Activated CD4-positive, alpha-beta memory T cell treated with anti-CD3 and anti-CD28 coated beads for 36 hours (primary cell): ENCODE data around the gene FFAR1. TPM values are rescaled to one million over a fixed set of nuclear protein-coding genes. Genes with fewer than 3 reads are reported as not detected.

Source experiments
- CTCF ChIA-PET: fragments of 350-600 bp; sonication (Branson Sonifier 250); formaldehyde crosslinking; loops from one replicate; lab custom pipeline; 2021; ENCODE audit warnings: antibody characterized with exemption, inconsistent platforms; lab: Charles Lee
- POLR2A ChIA-PET: fragments of 350-600 bp; sonication (Branson Sonifier 250); formaldehyde crosslinking; loops from one replicate; lab custom pipeline; 2021; ENCODE audit warnings: antibody characterized with exemption; lab: Charles Lee
- DNase-seq: peaks from one replicate; pipeline ENCODE4 v3.0.0-alpha.2; 2020
- H3K27ac Mint-ChIP-seq: one replicate; pipeline ENCODE4 v1.8.0; 2021; ENCODE audit warnings: mixed read lengths
- H3K27me3 Mint-ChIP-seq: one replicate; pipeline ENCODE4 v1.8.0; 2021; ENCODE audit warnings: mixed read lengths
- H3K36me3 Mint-ChIP-seq: one replicate; pipeline ENCODE4 v1.8.0; 2021; ENCODE audit warnings: mixed read lengths
- H3K4me1 Mint-ChIP-seq: one replicate; pipeline ENCODE4 v1.8.0; 2021; ENCODE audit warnings: low read depth, mixed read lengths
- H3K4me3 Mint-ChIP-seq: one replicate; pipeline ENCODE4 v1.8.0; 2021; ENCODE audit warnings: mild to moderate bottlenecking, mixed read lengths
- H3K9me3 Mint-ChIP-seq: one replicate; pipeline ENCODE4 v1.8.0; 2021; ENCODE audit warnings: mixed read lengths
- intact Hi-C: fragments of 100-400 bp; cut with micrococcal nuclease; formaldehyde crosslinking; loops from one replicate; pipeline ENCODE4 v1.15.1; 2023
- total RNA-seq, 2 experiments: library from RNA; stranded (reverse); gene quantifications; one replicate each; pipeline ENCODE4 v1.2.3, GENCODE V29; 2021

Gene FFAR1
- total RNA-seq, 2 experiments from 2014 or later = 0.12 TPM; not detected in 1

DNA sequence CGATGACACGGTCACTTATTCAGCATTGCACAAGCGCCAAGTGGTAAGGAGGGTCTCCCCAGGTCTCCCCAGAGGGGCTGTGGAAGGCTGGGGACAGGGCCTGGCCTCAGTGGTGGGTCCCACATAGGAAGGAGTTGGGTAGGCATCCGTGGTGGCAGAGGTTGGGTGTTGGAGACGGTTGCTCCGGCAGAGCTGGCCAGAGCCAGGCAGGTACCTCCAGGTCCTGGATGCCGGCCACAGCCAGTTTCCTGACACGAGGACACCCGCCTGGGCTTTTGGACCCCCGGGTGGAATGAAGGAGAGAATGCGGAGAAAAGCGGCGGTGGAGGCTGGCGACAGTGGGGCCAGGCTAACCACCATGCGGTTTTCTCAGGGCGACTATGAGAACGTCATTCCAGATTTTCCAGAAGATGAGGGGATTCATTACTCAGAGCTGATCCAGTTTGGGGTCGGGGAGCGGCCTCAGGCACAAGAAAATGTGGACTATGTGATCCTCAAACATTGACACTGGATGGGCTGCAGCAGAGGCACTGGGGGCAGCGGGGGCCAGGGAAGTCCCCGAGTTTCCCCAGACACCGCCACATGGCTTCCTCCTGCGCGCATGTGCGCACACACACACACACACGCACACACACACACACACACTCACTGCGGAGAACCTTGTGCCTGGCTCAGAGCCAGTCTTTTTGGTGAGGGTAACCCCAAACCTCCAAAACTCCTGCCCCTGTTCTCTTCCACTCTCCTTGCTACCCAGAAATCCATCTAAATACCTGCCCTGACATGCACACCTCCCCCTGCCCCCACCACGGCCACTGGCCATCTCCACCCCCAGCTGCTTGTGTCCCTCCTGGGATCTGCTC lies 1.3 kb upstream of the FFAR1 start:
- Mint-ChIP-seq H3K27ac (peak overlapping the region; percentile 96), H3K36me3 (no peaks in the 10 kb centered on the region), H3K4me1 (peaks cover 41% of the 10 kb centered on the region), H3K4me3 (peak overlapping the region; percentile 63), H3K9me3 (no peaks in the 10 kb centered on the region), H3K27me3 (peaks cover 4% of the 10 kb centered on the region)
- DNase-seq = peak; percentile 84
- intact Hi-C loops = loop anchor here (1.0 to 5.0 kb wide), 5 partner anchors 59 to 371 kb away; partner anchors contain the start of gene TMEM147
- POLR2A ChIA-PET = interaction anchor here (0.7 to 1.5 kb wide), 4 partner anchors 12 to 149 kb away, joined by 3 to 4 read pairs (median 3); partner anchors contain the start of gene FFAR3
- CTCF ChIA-PET = interaction anchor here (0.7 to 5.6 kb wide), 6 partner anchors 13 to 210 kb away, joined by 3 to 48 read pairs (median 4); no protein-coding TSS in a partner anchor

GRCh38 chr19:35347930-35348298 lies 212 bp downstream of the FFAR1 start:
- Mint-ChIP-seq H3K4me3 (peak overlapping the region; percentile 63), H3K4me1 (peaks cover 45% of the 10 kb centered on the region), H3K27ac (peak overlapping the region; percentile 96), H3K36me3 (no peaks in the 10 kb centered on the region), H3K27me3 (peaks cover 6% of the 10 kb centered on the region), H3K9me3 (no peaks in the 10 kb centered on the region)
- POLR2A ChIA-PET = interaction anchor here (0.8 to 1.5 kb wide), 4 partner anchors 15 to 114 kb away, joined by 3 to 4 read pairs (median 3); no protein-coding TSS in a partner anchor
- intact Hi-C loops = loop anchor here (1.0 to 5.0 kb wide), 5 partner anchors 57 to 369 kb away; partner anchors contain the start of gene TMEM147
- CTCF ChIA-PET = interaction anchor here (0.6 to 5.6 kb wide), 7 partner anchors 9 to 163 kb away, joined by 3 to 48 read pairs (median 4); partner anchors contain the start of gene FFAR3
- no peak for DNase-seq

DNA sequence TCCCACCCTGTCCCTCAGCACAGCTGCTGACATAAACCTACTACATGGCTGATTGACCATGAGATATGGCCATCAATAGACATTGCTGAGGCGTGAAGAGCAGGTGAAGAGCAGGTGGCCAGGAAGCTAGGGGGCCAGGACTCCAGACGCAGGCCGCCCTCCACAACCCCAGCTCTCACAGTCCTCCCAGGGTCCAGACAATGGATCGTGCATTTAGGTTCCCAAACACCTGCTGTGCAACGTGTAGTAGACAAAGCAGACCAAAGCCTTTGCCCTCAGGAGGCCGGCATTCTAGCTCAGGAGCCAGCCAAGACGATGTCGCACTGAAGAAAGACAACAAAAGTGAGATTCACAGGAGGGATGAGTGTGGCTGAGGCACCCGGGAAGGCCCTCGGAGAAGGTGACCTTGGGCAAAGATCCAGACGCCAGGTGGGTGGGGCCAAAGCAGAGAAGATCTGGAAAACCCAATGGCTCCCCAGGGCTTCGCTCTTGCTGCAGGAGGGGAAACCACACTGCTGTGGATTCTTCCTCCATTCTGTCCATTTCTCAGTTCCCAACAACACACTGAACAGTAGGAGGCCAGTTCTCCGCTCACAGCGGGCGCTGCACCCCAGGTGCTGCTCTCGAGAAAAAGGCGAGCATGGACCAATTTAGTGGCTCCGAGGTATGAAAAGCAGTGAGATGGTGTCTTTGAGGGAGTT lies 1.4 kb downstream of the FFAR1 start:
- H3K27ac Mint-ChIP-seq = peak overlapping the region; percentile 28
- intact Hi-C loops = loop anchor here (5.0 kb wide), 1 partner anchor 198 kb away; the partner anchor contains the start of gene TMEM147
- H3K9me3 Mint-ChIP-seq = no peaks in the 10 kb centered on the region
- H3K4me1 Mint-ChIP-seq = peaks cover 48% of the 10 kb centered on the region
- H3K4me3 Mint-ChIP-seq = no peak overlapping the region
- peak; percentile 7 for DNase-seq
- CTCF ChIA-PET = interaction anchor here (1.7 to 5.6 kb wide), 3 partner anchors 114 to 162 kb away, joined by 5 to 48 read pairs (median 6); no protein-coding TSS in a partner anchor
- peaks cover 7% of the 10 kb centered on the region for H3K27me3 Mint-ChIP-seq
- POLR2A ChIA-PET = no interaction called here
- no peaks in the 10 kb centered on the region for H3K36me3 Mint-ChIP-seq

DNA sequence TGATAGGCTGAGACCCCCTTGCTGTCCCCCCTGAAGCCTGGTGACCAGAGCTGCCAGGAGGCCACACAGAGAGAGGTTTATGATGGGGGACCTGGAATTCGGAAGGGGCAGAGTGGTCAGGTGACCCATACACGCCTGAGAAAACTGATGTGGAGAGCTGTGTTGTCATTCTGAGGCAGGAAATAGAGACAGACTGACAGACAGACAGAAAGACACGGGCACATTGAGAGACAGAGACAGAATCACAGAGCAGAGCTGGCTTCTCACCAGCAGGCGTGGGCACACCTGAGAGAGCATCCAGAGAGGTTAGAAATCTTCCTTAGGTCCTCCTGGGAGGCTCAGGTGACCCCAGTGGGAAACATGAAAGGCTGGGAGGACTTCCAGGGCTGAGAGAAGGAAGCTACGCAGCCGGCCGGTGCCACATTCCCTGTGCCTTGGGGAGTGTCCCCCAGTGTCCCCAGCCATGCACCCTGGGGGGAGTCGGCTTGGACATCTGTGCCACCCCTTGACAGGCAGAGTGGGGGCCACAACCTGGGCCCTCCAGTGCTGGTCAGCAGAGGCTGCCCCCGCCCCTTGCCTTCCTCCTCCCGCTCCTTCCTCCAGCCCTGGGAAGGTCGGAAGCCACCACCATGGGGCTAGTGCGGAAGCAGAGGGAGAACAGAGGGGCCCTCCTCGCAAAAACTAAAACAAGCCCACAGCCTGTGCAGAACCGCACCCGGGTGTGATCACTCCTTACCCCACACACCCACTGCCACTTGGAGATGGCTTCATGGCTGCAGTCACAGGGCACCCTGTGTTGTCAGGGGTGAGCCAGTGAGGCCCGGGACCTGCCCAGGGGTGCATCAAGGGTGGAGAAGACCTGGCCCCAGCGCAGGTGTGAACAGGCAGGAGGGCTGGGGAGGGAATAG lies 2.2 kb downstream of the FFAR1 start:
- Mint-ChIP-seq H3K4me3 (no peak overlapping the region), H3K9me3 (no peaks in the 10 kb centered on the region), H3K27ac (no peak overlapping the region), H3K27me3 (peaks cover 7% of the 10 kb centered on the region), H3K36me3 (no peaks in the 10 kb centered on the region), H3K4me1 (peaks cover 48% of the 10 kb centered on the region)
- DNase-seq = peak; percentile 6
- ChIA-PET CTCF (interaction anchor here (5.6 kb wide), 1 partner anchor 146 kb away, joined by 48 read pairs; no protein-coding TSS in a partner anchor), POLR2A (interaction anchor here (0.7 kb wide), 1 partner anchor 69 kb away, joined by 3 read pairs; no protein-coding TSS in a partner anchor)
- intact Hi-C loops = loop anchor here (5.0 kb wide), 1 partner anchor 197 kb away; the partner anchor contains the start of gene TMEM147

DNA sequence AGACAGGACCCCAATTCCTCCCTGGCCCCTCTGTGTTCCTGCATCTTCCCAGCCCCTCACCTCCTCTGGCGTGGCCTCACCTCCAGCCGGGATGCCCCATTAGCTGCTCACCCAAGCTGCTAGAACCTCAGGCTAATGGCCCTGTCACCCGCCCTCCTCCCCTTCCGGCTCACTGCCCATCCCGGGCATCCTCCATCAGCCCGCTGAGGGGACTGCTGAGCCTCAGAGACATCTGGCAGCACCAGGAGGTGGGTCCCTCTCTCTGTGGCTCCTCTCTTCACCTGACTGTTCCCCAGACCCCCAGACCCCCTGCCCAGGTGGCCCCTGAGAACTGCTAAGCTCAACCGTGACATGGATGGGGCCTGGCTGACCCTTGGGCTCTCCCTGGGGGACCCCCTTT lies 2.9 kb downstream of the FFAR1 start:
- no peak overlapping the region for H3K4me3 Mint-ChIP-seq
- ChIA-PET CTCF (interaction anchor here (0.8 to 5.6 kb wide), 2 partner anchors 119 to 145 kb away, joined by 3 to 48 read pairs; no protein-coding TSS in a partner anchor), POLR2A (interaction anchor here (0.6 kb wide), 1 partner anchor 110 kb away, joined by 3 read pairs; no protein-coding TSS in a partner anchor)
- H3K9me3 Mint-ChIP-seq = no peaks in the 10 kb centered on the region
- H3K27me3 Mint-ChIP-seq = peaks cover 7% of the 10 kb centered on the region
- peak; percentile 8 for DNase-seq
- peaks cover 47% of the 10 kb centered on the region for H3K4me1 Mint-ChIP-seq
- intact Hi-C loops = no loop called here
- no peak overlapping the region for H3K27ac Mint-ChIP-seq
- H3K36me3 Mint-ChIP-seq = no peaks in the 10 kb centered on the region

- Mint-ChIP-seq H3K4me3 (no peak overlapping the region), H3K9me3 (no peaks in the 10 kb centered on the region), H3K4me1 (peaks cover 37% of the 10 kb centered on the region), H3K36me3 (no peaks in the 10 kb centered on the region), H3K27ac (no peak overlapping the region), H3K27me3 (peaks cover 7% of the 10 kb centered on the region)
- intact Hi-C loops = loop anchor here (1.0 kb wide), 1 partner anchor 117 kb away; no protein-coding TSS in a partner anchor
- DNase-seq = peak; percentile 5
- ChIA-PET POLR2A (no interaction called here), CTCF (interaction anchor here (0.8 to 5.6 kb wide), 5 partner anchors 117 to 178 kb away, joined by 3 to 101 read pairs (median 48); no protein-coding TSS in a partner anchor)
These were observed 3.9 kb downstream of the FFAR1 start for GRCh38 chr19:35351411-35352176.

- DNase-seq = peak; percentile 8
- H3K27me3 Mint-ChIP-seq = peaks cover 7% of the 10 kb centered on the region
- ChIA-PET POLR2A (interaction anchor here (1.1 kb wide), 1 partner anchor 143 kb away, joined by 4 read pairs; no protein-coding TSS in a partner anchor), CTCF (interaction anchor here (1.0 to 4.5 kb wide), 14 partner anchors 19 to 210 kb away, joined by 3 to 101 read pairs (median 7); partner anchors contain the start of gene FFAR2)
- intact Hi-C loops = loop anchor here (1.0 kb wide), 1 partner anchor 116 kb away; no protein-coding TSS in a partner anchor
- H3K4me1 Mint-ChIP-seq = peaks cover 32% of the 10 kb centered on the region
- no peak overlapping the region for H3K27ac Mint-ChIP-seq
- no peaks in the 10 kb centered on the region for H3K9me3 Mint-ChIP-seq
- H3K36me3 Mint-ChIP-seq = no peaks in the 10 kb centered on the region
- no peak overlapping the region for H3K4me3 Mint-ChIP-seq
These were observed 4.4 kb downstream of the FFAR1 start for GRCh38 chr19:35352177-35352447.

DNA sequence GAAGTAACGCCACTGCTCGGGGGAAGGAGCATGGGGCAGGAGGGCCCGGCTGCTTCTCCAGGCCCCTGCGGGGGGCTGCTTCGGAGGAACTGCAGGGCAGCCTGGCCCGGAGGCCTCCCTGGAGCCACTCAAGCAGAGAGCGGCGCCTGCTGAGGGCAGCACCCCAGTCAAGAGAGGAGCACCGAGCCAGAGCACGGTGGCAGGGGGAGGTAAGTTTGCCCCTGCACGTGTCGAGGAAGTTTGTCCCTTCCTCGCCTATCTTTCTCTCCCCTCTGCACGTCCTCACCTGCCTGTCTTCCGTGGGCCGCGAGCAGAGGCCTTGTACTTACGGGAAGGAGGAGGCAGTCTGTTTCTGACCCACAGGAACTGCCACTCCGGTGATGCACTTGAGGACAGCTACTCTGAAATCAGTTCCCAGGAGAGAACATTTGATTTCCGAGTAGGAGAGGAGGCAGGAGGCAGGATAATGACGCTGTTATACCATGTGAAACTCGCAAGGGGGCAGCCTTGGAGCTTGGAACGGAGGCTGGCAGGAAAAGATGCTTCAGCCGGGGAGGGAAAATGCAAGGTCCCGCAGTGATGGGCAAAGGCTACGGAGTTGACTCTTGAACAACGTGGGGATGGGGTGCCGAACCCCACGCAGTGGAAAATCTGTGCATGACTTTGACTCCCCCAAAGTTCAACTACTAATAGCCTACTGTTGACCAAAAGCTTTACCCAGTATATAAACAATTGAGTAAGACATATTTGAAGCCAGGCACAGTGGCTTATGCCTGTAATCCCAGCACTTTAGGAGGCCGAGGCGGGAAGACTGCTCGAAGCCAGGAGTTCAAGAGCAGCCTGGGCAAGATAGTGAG lies 5.0 kb downstream of the FFAR1 start:
- intact Hi-C loops = loop anchor here (1.0 kb wide), 2 partner anchors 116 to 143 kb away; no protein-coding TSS in a partner anchor
- ChIA-PET POLR2A (interaction anchor here (0.9 to 1.2 kb wide), 3 partner anchors 115 to 143 kb away, joined by 3 to 4 read pairs (median 4); no protein-coding TSS in a partner anchor), CTCF (interaction anchor here (0.6 to 4.5 kb wide), 31 partner anchors 9 to 1002 kb away, joined by 3 to 101 read pairs (median 4); partner anchors contain the start of gene FFAR2)
- no peaks in the 10 kb centered on the region for H3K9me3 Mint-ChIP-seq
- peak; percentile 84 for DNase-seq
- H3K36me3 Mint-ChIP-seq = no peaks in the 10 kb centered on the region
- H3K4me1 Mint-ChIP-seq = peaks cover 30% of the 10 kb centered on the region
- H3K4me3 Mint-ChIP-seq = no peak overlapping the region
- H3K27me3 Mint-ChIP-seq = peaks cover 9% of the 10 kb centered on the region
- peak overlapping the region; percentile 42 for H3K27ac Mint-ChIP-seq

DNA sequence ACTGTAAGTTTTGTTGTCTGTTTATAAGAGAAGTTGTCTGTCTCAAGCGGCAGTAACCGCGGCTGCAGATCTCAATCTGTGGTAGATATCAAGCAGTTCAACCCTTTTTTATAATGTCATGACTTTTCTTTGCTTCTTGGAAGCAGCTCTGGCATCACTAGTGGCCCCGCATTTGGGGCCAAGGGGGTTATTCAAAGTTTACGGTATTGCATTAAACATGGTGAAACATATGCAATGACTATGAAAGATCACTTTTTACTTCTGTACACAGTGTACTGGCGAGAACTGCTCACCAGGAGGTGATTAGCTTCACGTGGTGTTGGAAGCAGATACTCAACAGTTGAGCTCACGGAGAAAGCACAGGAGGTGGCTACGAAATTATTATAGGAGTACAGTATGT lies 5.9 kb downstream of the FFAR1 start:
- no peaks in the 10 kb centered on the region for H3K9me3 Mint-ChIP-seq
- H3K27me3 Mint-ChIP-seq = peaks cover 9% of the 10 kb centered on the region
- H3K4me3 Mint-ChIP-seq = no peak overlapping the region
- peak; percentile 9 for DNase-seq
- POLR2A ChIA-PET = interaction anchor here (0.9 to 1.2 kb wide), 2 partner anchors 114 to 116 kb away, joined by 3 to 4 read pairs; no protein-coding TSS in a partner anchor
- H3K27ac Mint-ChIP-seq = no peak overlapping the region
- CTCF ChIA-PET = interaction anchor here (0.6 to 4.5 kb wide), 28 partner anchors 8 to 1003 kb away, joined by 3 to 101 read pairs (median 5); partner anchors contain the start of gene FFAR2
- peaks cover 28% of the 10 kb centered on the region for H3K4me1 Mint-ChIP-seq
- H3K36me3 Mint-ChIP-seq = no peaks in the 10 kb centered on the region
- intact Hi-C loops = loop anchor here (1.0 kb wide), 1 partner anchor 142 kb away; no protein-coding TSS in a partner anchor
